CD4-positive, alpha-beta T cell treated with Interleukin-21 for 1 hour (primary cell): ENCODE measurements around the gene TPRG1L.

Experiments used
- DNase-seq: peaks from one replicate; pipeline ENCODE4 v3.0.0-alpha.2; 2020

TPRG1L gene

GRCh38 chr1:3594706-3595377 is 30.0 kb upstream of the TPRG1L start:
- no peak for DNase-seq

DNA sequence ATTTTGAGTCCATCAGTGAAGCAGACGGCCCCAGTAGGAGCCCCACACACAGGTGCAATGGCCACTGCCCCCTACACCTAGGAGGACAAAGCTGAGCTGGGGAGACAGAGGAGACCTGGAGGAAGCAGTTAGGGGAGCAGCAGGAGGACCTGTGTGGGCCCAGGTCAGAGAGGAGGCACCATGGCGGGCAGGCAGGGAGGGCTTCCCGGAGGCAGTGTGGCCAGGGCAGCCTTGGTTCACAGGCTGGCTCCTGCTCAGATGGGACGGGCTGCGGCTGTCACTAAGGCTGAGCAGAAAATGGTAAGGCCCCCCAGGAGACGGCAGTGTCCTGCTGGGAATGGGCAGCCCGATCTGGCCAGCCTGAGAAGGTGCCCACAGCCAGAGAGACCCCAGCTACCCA is 28.9 kb upstream of the TPRG1L start:
- DNase-seq = no peak

DNA sequence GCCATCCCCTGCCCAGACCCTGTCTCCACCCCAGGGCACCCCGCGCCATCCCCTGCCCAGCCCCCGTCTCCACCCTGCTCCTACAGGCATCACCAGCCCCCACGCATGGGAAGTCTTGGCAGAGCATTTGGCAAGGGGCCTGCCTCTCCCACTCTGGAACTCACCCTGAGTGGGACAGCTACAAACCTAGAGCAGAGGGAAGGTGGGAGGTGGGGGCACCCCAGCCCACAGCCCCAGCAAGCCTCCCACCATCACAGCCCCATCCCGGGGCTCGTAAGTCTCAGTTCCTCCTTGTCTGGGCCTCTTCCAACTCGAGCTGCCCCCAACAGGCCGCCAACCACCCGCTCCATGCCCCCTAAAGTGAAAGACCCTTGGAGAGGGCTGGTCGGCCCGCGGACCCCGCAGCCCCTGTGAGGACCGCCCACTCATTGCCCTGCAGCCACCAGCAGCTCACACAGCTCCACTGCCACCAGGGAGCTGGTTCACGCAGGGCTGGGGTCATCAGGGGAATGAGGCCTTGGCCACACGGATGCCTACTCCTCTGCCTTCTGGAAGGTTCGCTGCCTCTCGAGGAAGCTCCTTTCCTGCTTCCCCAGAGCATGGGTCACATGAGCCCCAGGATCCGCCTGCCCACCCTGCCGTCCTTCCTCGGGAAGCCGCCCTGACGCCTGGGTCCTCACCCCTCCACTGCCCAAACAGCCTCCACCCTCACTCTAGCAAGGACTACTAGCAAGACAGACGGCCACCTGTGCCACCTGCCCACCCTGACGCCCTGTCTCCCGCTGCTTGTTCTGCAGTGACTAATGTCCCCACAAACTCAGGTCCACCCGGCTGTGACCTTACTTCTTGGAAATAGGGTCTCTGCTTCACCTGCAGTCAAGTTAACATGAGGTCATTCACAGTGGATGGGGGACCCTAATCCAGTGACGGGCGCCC is 27.9 kb upstream of the TPRG1L start:
- DNase-seq = no peak

DNA sequence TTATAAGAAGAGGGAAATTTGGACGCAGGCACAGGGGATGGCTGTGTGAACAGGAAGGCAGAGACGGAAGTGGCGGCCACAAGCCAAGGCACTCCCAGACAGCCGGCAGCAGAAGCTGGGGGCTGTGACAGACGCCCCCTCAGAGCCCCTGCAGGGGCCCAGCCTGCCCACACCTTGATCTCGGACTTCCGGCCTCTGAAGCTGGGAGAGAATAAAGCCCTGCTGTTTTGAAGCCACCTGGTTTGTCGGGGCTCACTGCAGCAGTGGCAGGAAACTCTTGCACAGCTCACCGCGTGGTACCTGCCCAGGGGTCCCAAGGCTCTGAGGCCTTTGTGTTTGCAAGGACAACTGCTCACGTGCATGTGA is 27.2 kb upstream of the TPRG1L start:
- DNase-seq = peak; percentile 10

GRCh38 chr1:3598051-3598491 is 26.7 kb upstream of the TPRG1L start:
- no peak for DNase-seq

- DNase-seq = no peak
These were observed 26.1 kb upstream of the TPRG1L start for GRCh38 chr1:3598522-3599285.

DNA sequence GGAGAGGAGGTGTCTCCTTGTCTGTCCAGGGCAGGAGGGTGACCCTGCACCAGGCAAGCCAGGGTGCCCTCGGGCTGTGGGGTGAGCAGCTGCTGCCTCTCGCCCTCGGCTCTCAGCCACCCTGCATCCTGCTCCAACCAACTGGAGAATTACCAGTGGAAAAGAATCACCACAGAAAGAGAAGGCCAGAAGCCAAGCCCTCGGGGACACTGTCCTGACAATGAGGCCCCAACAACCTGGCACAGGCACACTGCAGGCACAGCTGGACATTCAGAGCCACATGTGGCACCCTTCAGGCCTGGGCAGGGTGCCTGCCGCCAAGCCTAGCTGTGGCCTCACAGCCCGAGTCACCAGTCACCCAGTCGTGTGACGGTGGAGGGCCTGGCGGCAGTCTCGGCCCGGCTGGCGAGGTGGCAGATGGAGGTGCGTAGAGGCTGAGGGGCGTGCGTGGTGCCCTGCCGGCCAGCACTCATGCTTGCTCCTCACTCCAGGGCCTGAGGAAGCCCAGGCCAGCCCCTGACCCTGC is 25.5 kb upstream of the TPRG1L start:
- DNase-seq = no peak

DNA sequence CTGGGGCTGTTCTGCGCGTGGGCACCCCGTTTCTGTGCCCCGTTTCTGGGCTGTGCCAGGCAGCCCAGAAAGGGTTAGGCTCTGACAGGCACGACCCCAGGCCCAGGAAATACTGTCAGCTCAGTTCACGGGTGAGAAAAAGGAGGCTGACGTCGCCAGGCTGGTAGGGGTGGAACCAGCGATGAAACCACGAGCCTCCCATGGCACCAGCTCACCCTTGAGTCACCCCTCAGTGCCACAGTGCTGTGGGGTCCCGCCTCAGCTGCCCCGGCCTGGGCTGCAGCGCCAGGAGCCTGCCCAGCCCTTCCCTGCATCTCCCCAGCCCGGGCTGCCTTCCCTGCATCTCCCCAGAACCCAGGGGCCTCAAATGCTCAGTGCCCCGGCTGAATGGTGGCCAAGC is 25.0 kb upstream of the TPRG1L start:
- DNase-seq = no peak

GRCh38 chr1:3600354-3600753 is 24.5 kb upstream of the TPRG1L start:
- no peak for DNase-seq

DNA sequence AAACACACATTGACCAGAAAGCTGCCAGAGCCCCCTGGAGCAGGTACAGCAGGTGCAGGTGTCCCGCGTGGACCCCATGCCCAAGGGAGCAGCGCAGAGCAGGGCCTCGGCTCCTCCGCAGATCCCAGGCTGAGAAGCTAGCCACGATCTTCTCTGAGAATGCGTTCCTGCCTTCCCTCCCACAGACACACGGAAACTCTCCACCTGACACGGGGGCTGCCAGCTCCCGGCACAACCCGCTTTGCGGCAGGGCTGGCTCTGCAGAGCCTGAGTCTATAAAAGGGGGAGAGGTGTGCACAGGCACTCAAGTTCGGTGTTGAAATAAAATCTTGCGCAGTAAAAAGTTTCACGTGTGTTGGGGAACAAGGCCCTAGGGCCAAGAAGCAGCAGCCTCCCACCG is 23.1 kb upstream of the TPRG1L start:
- DNase-seq = no peak

DNA sequence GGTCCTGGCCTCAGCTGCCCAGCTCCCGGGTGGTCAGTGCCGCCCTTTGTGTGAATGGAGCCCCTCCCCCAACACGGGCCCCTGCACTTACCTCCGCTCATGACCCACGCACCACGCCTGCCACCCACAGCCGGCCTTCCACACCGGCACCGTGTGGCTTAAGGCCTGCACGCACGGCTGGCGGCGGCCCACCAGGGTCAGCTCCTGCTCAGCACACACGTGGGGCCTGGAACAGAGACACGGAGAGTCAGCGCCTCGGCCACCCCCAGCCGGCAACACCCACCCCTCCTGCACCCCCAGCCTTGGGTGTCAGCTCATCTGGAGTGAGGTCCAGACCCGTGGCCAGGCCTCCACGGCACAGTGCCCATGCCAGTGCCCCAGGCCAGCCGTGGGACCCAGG is 22.4 kb upstream of the TPRG1L start:
- DNase-seq = no peak

- DNase-seq = no peak
These were observed 21.7 kb upstream of the TPRG1L start for GRCh38 chr1:3603156-3603555.

GRCh38 chr1:3603571-3604467 is 21.0 kb upstream of the TPRG1L start:
- no peak for DNase-seq

DNA sequence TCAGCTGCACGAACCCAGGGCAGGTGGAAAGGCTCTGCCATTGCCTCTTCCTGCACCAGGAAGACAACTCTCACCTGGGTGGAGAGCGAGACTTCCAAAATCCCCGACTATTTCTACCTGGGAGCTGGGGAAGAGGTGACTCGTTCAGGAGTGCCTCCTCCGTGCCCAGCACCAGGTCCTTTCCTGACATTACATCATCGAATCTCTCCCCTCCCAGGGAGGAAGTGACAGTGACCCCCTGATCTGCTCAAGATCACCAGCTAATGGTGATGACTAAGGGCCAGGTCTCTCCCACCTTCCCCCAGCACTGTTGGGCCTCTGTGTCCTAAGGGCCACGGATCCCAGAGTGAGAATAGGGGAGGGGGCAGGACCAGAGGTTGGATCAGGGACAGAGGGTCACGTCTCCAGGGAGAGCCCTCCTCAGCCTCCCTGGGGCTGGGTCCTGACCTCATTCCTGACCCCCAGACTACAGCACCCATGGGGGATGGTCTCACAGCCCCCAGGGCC is 20.3 kb upstream of the TPRG1L start:
- no peak for DNase-seq

- no peak for DNase-seq
These were observed 19.6 kb upstream of the TPRG1L start for GRCh38 chr1:3604997-3605823.

GRCh38 chr1:3606779-3607702 is 17.8 kb upstream of the TPRG1L start:
- no peak for DNase-seq

DNA sequence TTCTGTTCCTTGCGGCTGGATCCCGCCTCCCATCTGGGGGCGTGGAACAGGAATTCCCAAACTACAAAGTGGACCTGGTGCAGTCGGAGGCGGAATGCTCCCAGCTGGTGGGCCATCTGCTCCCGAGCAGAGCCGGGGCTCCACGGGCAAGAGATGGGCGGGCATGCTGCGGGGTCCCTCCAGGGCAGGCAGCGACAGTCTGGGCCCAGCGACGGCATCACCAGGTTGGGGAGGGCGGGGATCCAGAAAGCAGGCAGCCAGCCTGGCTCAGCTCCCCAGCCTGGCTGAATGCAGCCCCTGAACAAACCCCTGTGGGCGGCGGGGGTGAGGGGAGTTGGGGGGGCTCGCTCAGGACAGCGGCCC is 17.1 kb upstream of the TPRG1L start:
- DNase-seq = no peak

DNA sequence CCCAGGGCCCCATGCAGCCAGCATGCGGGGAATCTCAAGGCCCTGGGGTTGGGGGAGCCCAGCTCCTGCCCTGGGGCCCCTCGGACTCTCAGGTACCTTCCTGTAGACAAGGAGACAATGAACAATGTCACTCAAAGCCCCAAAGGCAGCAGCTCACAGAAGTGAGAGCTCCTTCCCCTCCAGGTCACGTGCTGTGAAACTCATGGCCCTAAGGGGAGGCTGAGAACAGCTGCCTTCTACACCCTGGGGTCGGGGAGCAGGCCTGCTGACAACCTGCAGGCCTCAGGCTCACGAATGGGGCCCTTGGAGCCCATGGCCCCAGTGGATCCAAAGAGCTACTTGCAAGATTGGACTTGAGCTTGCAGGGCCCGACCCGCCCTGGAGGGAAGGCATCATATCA is 16.7 kb upstream of the TPRG1L start:
- DNase-seq = no peak

DNA sequence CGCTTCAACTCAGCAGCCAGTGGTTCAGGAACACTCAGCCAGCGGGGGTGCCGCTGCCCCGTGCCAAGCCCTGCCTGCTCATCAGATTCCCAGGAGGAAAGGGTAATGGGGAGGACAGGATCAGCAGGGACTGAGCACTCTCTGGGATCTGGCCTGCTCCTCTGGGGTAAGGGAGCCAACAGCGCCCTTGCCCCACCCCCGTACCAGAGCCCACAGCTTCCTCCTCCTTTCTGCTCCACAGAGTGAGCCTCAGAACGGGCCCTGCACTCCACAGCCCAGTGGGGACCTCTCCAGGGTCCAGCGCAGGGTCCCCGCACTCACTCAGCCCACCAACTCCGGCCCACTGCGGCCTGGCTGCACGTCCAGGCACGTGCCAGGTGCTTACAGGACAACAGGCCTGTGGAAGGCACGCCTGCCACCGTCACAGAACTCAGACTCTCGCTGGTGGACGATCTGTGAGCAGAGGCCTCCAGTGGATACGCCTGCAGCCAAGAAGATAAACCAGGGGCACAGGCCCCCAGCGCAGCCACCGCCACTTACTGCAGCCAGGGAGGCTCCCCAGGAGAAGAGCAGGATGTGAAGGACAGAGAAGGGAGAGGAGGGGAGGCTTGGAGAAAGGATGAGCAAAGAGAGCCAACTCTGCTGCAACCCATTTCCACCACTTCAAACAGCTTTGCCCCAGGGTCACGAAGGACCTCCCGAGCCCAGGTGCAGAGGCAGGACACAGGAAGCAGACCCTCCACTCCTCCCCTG is 15.6 kb upstream of the TPRG1L start:
- DNase-seq = no peak
